H1 (cell line): ENCODE results near the gene VPS18. TPM values are rescaled to one million over a fixed set of nuclear protein-coding genes. Genes with fewer than 3 reads are reported as not detected.
A peak's percentile ranks its signal among the peaks of the same experiment; 100 is the strongest.

ENCODE experiments used
- BCL11A ChIP-seq, 2 experiments: IDR thresholded peaks; one replicate each; pipeline ENCODE4 v1.6.1; 2011; ENCODE audit warnings: low read depth in 2 of 2, low read length in 2 of 2, mild to moderate bottlenecking in 2 of 2
- BRCA1 ChIP-seq: IDR thresholded peaks from 2 replicates; pipeline ENCODE4 v1.6.1; 2012; ENCODE audit warnings: low read depth, low read length, improper control_type of control experiment
- CEBPB ChIP-seq: IDR thresholded peaks from 2 replicates; pipeline ENCODE4 v1.6.1; 2012; ENCODE audit warnings: low read depth, low read length
- CREB1 ChIP-seq: IDR thresholded peaks from 2 replicates; pipeline ENCODE4 v1.6.1; 2012; ENCODE audit warnings: inconsistent platforms
- EGR1 ChIP-seq: IDR thresholded peaks from 2 replicates; pipeline ENCODE4 v1.6.1; 2011; ENCODE audit warnings: low read depth, low read length, borderline replicate concordance
- GABPA ChIP-seq: IDR thresholded peaks from 2 replicates; pipeline ENCODE4 v1.6.1; 2011; ENCODE audit warnings: mild to moderate bottlenecking, low read length, moderate library complexity, borderline replicate concordance; ENCODE audit not compliant: insufficient read depth
- GTF2F1 ChIP-seq: IDR thresholded peaks from 2 replicates; pipeline ENCODE4 v1.6.1; 2012; ENCODE audit warnings: low read depth, low read length, improper control_type of control experiment, borderline replicate concordance
- KDM1A ChIP-seq: fragments of 200-600, 300-600 bp; sonication (generic); IDR thresholded peaks from 2 replicates; pipeline ENCODE4 v1.7.1; 2016; ENCODE audit warnings: mild to moderate bottlenecking, low read length, borderline replicate concordance
- MAFK ChIP-seq: IDR thresholded peaks from 2 replicates; pipeline ENCODE4 v1.6.1; 2012; ENCODE audit warnings: low read depth, mild to moderate bottlenecking, improper control_type of control experiment, low read length
- POU5F1 ChIP-seq: IDR thresholded peaks from 2 replicates; pipeline ENCODE4 v1.6.1; 2011; ENCODE audit warnings: low read depth, mild to moderate bottlenecking, low read length, moderate library complexity
- RAD21 ChIP-seq, 2 experiments: IDR thresholded peaks in 1 of 2; conservative IDR thresholded peaks in 1 of 2; 2 replicates each; pipeline ENCODE4 v1.6.1; 2011; ENCODE audit warnings: low read depth in 2 of 2, low read length in 2 of 2, improper control_type of control experiment in 1 of 2, inconsistent platforms in 1 of 2, mild to moderate bottlenecking in 1 of 2, moderate library complexity in 1 of 2
- SAP30 ChIP-seq: fragments of 300-600 bp; sonication (generic); IDR thresholded peaks from 2 replicates; pipeline ENCODE4 v1.7.1; 2012; ENCODE audit warnings: low read length, moderate library complexity, mild to moderate bottlenecking, inconsistent platforms; ENCODE audit not compliant: insufficient read depth, insufficient replicate concordance
- SIX5 ChIP-seq: IDR thresholded peaks from 2 replicates; pipeline ENCODE4 v1.6.1; 2011; ENCODE audit warnings: mild to moderate bottlenecking, low read depth, low read length
- SP1 ChIP-seq: IDR thresholded peaks from 2 replicates; pipeline ENCODE4 v1.6.1; 2011; ENCODE audit warnings: low read depth, low read length
- SUZ12 ChIP-seq: fragments of 200-600 bp; sonication (generic); IDR thresholded peaks from 2 replicates; pipeline ENCODE4 v1.6.1; 2012; ENCODE audit warnings: mild to moderate bottlenecking, inconsistent platforms, low read length, moderate library complexity, mixed read lengths
- TBP ChIP-seq: IDR thresholded peaks from 2 replicates; pipeline ENCODE4 v1.6.1; 2011; ENCODE audit warnings: low read depth, low read length, improper control_type of control experiment
- TCF12 ChIP-seq: IDR thresholded peaks from 2 replicates; pipeline ENCODE4 v1.6.1; 2011; ENCODE audit warnings: low read depth, mild to moderate bottlenecking, low read length
- YY1 ChIP-seq: IDR thresholded peaks from 2 replicates; pipeline ENCODE4 v1.6.1; 2011; ENCODE audit warnings: low read depth, mild to moderate bottlenecking, low read length
- polyA plus RNA-seq, 7 experiments: library from polyadenylated mRNA; depleted of rRNA in 3 of 7; stranded (reverse) in 5 of 7; unstranded in 2 of 7; fragments of >200 nt in 5 of 7; fragments of 200-250 nt in 2 of 7; gene quantifications; 1 replicate in 5 of 7; 2 replicates in 1 of 7; 4 replicates in 1 of 7; pipeline versions ENCODE4 v1.2.1 to v1.2.3, GENCODE V29; 2011 to 2013; ENCODE audit warnings: missing spikeins in 2 of 7, mixed read lengths in 2 of 7
- total RNA-seq: library from RNA; stranded (reverse); fragmentation: NEBNext Ultra II Directional; extraction: Animal tissue kit (Norgen Biotek cat#: 25700); gene quantifications from 2 replicates; pipeline ENCODE4 v1.2.1, GENCODE V29; 2021
- TF ChIP-seq, protein P1 (sequence below), 3 experiments: IDR thresholded peaks; 1 replicate in 2 of 3; 2 replicates in 1 of 3; pipeline versions ENCODE4 v1.5.1 to v1.6.1; 2011; ENCODE audit warnings: low read length in 3 of 3, mild to moderate bottlenecking in 3 of 3, inconsistent platforms in 2 of 3, low read depth in 1 of 3, moderate library complexity in 1 of 3; ENCODE audit not compliant: insufficient read depth in 1 of 3; ENCODE audit errors: control extremely low read depth in 1 of 3

VPS18 gene
- total and polyA plus RNA-seq, 2 of the 8 experiments (the other 6 are each of a cell fraction or from before 2014, with no cell fraction given), result 28.9 to 32.7 TPM

DNA sequence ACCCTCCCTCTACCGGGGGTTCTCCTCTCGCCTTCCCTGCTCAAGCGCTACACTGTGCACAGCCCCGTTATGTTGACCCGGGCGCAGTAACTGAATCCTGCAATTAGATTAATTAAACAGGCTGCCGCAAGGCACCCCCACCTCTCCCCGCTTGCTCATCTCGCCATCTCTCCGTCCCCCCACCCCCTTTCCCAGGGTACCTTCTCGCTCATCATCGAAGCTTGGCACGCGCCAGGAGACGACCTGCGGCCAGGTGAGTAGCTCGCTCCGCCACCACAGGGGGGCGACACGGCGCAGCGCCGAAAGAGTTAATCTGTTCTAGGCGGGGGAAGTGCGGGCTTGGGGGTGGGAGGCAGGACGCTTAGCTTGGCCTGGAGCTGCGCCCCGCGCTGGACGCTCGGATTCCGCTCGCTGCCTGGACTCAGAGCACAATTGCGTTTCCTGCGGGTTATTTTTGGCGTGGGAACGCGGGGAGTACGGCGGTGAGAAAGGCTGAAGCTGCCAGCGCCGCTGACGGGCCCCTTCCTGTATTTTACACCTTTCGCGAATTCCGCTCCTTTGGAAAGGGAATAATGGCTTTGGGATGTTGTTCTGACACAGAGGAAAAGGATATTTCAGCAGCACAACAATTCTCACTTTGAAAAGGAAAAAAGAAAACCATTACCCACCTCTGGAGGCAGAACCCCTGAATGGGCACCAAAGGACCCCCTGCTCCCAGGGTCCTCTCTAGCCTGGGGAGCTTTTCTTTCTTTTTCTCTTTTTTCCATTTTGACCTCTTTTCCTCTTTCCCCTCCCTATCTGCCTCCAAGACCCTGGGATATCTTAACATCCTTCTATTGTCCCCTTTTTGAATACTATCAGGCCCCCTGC, 36.4 kb downstream of the VPS18 start (continued):
- TF ChIP-seq SAP30, result no peak
- TF ChIP-seq POU5F1, result no peak
- no peak for TF ChIP-seq SIX5
- no peak for TF ChIP-seq BRCA1
- TF ChIP-seq TBP, result no peak
- TF ChIP-seq GABPA, result peak; percentile 60; the same call in 1 of the 2 replicates
- TF ChIP-seq CEBPB, result no peak
- no peak for TF ChIP-seq MAFK
- 0 out of 2 replicates have a peak, but pooled peaks have one; percentile 69 for TF ChIP-seq YY1
- no peak for TF ChIP-seq SP1
- TF ChIP-seq SUZ12, result no peak; the same call in 1 of the 2 replicates
- TF ChIP-seq GTF2F1, result no peak
- TF ChIP-seq, protein P1, sequence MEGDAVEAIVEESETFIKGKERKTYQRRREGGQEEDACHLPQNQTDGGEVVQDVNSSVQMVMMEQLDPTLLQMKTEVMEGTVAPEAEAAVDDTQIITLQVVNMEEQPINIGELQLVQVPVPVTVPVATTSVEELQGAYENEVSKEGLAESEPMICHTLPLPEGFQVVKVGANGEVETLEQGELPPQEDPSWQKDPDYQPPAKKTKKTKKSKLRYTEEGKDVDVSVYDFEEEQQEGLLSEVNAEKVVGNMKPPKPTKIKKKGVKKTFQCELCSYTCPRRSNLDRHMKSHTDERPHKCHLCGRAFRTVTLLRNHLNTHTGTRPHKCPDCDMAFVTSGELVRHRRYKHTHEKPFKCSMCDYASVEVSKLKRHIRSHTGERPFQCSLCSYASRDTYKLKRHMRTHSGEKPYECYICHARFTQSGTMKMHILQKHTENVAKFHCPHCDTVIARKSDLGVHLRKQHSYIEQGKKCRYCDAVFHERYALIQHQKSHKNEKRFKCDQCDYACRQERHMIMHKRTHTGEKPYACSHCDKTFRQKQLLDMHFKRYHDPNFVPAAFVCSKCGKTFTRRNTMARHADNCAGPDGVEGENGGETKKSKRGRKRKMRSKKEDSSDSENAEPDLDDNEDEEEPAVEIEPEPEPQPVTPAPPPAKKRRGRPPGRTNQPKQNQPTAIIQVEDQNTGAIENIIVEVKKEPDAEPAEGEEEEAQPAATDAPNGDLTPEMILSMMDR (IDR thresholded peaks at IDR 0.05; ENCODE audit: control extremely low read depth in 1 of 3, insufficient read depth in 1 of 3, low read depth in 1 of 3, low read length in 3 of 3), result peak in 2 of 3 experiments; percentile 60 to 78; a peak in 3 of 4 replicates
- TF ChIP-seq EGR1, result peak; percentile 67
- TF ChIP-seq CREB1, result peak; percentile 47; the same call in 1 of the 2 replicates
- 0 out of 2 replicates have a peak, but pooled peaks have one; percentile 20 for TF ChIP-seq TCF12
- TF ChIP-seq RAD21 (IDR thresholded peaks at IDR 0.05 in 1 of 2, conservative IDR thresholded peaks at IDR 0.05 in 1 of 2; ENCODE audit: low read depth in 2 of 2, low read length in 2 of 2), result peak; percentile 42 to 55
- TF ChIP-seq KDM1A, result peak; percentile 79; the same call in 1 of the 2 replicates
- TF ChIP-seq BCL11A (IDR thresholded peaks at IDR 0.05; ENCODE audit: low read depth in 2 of 2, low read length in 2 of 2), result no peak
